ENCODE results near the gene PPIL4.

The PPIL4 gene

DNA sequence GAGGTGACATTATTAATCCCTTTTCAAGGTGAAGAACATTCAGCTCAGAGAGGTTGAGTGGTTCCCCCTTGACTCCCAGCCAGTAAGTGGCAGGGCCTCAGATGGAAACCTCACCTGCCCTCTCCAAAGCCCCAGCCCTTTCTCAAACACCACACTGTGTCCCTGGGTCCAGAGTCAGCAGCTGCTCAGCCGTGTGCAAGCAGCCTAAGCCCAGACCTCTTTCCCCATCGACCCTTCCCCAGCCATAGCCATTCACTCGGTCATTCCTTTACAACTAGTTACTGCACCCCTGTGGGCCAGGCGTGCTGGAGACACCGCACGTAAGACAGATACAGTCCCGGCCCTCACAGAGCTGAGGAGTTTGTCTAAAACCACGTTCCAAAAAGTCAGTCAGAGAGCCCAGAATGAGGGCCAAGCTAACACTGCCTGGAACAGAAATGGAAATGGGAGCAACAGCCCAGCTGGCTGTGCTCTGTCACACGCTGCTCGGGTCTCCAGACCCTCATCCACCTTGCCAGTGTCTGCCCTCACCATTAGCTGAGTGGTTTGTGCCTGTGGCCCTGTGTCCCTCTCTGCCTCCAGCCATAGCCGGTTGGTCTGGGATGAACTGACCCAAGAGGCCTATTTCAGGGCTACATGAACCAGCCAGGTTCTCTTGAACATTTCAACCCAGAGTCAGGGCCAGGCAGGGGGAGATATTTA is 90.7 kb downstream of the PPIL4 start:
- H3K27me3 ChIP-seq (ENCODE audit: control insufficient read depth, low read length): no peaks in the 10 kb centered on the region
- H3K4me1 ChIP-seq (ENCODE audit: control insufficient read depth, low read length): no peaks in the 10 kb centered on the region
- H3K9me3 ChIP-seq (ENCODE audit: control insufficient read depth, insufficient read depth, low read length): no peaks in the 10 kb centered on the region
- TF ChIP-seq EZH2phosphoT487 (IDR thresholded peaks at IDR 0.05; ENCODE audit: borderline replicate concordance, low read length): no peak
- TF ChIP-seq, protein P1, sequence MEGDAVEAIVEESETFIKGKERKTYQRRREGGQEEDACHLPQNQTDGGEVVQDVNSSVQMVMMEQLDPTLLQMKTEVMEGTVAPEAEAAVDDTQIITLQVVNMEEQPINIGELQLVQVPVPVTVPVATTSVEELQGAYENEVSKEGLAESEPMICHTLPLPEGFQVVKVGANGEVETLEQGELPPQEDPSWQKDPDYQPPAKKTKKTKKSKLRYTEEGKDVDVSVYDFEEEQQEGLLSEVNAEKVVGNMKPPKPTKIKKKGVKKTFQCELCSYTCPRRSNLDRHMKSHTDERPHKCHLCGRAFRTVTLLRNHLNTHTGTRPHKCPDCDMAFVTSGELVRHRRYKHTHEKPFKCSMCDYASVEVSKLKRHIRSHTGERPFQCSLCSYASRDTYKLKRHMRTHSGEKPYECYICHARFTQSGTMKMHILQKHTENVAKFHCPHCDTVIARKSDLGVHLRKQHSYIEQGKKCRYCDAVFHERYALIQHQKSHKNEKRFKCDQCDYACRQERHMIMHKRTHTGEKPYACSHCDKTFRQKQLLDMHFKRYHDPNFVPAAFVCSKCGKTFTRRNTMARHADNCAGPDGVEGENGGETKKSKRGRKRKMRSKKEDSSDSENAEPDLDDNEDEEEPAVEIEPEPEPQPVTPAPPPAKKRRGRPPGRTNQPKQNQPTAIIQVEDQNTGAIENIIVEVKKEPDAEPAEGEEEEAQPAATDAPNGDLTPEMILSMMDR (IDR thresholded peaks at IDR 0.05; ENCODE audit: low read depth, low read length, poor library complexity, severe bottlenecking): no peak
- no peak overlapping the region for H3K4me3 ChIP-seq (ENCODE audit: low read length)
- H3K9me2 ChIP-seq (replicated peaks; ENCODE audit: control insufficient read depth, low read length): no peaks in the 10 kb centered on the region
- H3K79me2 ChIP-seq (ENCODE audit: control insufficient read depth, low read length): peaks cover 4% of the 10 kb centered on the region; the same call in 1 of the 2 replicates
- no peaks in the 10 kb centered on the region for H4K20me1 ChIP-seq (ENCODE audit: control insufficient read depth, insufficient read depth, low read depth, low read length)
- H3K36me3 ChIP-seq (ENCODE audit: control insufficient read depth, low read length): peaks cover 68% of the 10 kb centered on the region
- no peak overlapping the region for H3K27ac ChIP-seq (ENCODE audit: low read depth, low read length)
- no peaks in the 10 kb centered on the region for H3F3A ChIP-seq (ENCODE audit: control insufficient read depth, insufficient read depth)
- no peak overlapping the region for H3K4me2 ChIP-seq (ENCODE audit: low read length)
